Measurements from ENCODE around the gene CEP85L.

The CEP85L gene

GRCh38 chr6:118588626-118589025, 62.8 kb downstream of the CEP85L start:
- TF ChIP-seq POLR2AphosphoS5 (IDR thresholded peaks at IDR 0.05; ENCODE audit: borderline replicate concordance, low read depth, low read length) (no peak), EZH2 (IDR thresholded peaks at IDR 0.05) (no peak), FOXP2 (optimal IDR thresholded peaks at IDR 0.05; ENCODE audit: control extremely low read depth, extremely low read length, insufficient read depth) (no peak)
- Histone ChIP-seq H3K27ac (no peak overlapping the region), H3K9me3 (ENCODE audit: low read depth, low read length) (no peaks in the 10 kb centered on the region), H3K36me3 (ENCODE audit: insufficient read depth, low read length) (no peaks in the 10 kb centered on the region), H3K4me3 (no peak overlapping the region), H3K9ac (ENCODE audit: insufficient read length) (no peak overlapping the region)
- DNase-seq (ENCODE audit: low read depth, low spot score): no peak

DNA sequence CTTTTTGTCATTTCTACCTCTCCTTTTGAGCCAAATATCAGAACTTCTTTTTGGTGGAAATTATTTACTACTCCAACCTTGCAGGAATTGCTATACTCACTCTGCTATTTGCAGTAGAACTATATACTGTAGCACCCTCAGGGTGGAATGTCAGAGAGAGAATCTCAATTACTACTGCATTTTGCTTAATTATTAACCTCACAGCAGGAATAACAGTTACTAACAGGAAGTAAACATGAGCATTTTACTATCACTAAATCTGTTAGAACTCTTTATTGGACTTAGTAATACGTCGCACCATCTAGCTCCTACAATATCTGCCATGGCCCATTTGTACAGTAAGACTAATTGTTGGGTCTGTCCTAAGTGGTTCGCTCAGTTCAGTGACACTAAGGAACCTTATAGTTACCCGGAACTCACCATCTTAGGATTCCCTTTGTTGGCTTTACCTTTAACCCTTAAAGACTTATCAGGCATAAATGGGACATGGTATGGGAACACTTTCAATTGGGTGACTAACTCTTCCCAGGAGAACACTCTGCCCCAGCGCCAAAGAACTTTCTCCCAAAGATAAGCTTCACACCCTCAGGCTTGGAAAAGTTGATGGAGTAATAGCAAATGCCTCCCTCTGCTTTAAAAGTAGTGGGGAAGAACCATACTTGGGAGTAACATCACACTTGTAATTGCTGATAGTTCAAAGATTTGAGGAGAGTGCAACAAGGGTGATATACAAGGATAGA, 64.5 kb downstream of the CEP85L start:
- H3K9ac ChIP-seq (ENCODE audit: insufficient read length): no peak overlapping the region
- TF ChIP-seq EZH2 (IDR thresholded peaks at IDR 0.05) (no peak), POLR2AphosphoS5 (IDR thresholded peaks at IDR 0.05; ENCODE audit: borderline replicate concordance, low read depth, low read length) (no peak), FOXP2 (optimal IDR thresholded peaks at IDR 0.05; ENCODE audit: control extremely low read depth, extremely low read length, insufficient read depth) (no peak)
- no peak overlapping the region for H3K27ac ChIP-seq
- no peaks in the 10 kb centered on the region for H3K36me3 ChIP-seq (ENCODE audit: insufficient read depth, low read length)
- DNase-seq (ENCODE audit: low read depth, low spot score): no peak
- no peaks in the 10 kb centered on the region for H3K9me3 ChIP-seq (ENCODE audit: low read depth, low read length)
- no peak overlapping the region for H3K4me3 ChIP-seq

DNA sequence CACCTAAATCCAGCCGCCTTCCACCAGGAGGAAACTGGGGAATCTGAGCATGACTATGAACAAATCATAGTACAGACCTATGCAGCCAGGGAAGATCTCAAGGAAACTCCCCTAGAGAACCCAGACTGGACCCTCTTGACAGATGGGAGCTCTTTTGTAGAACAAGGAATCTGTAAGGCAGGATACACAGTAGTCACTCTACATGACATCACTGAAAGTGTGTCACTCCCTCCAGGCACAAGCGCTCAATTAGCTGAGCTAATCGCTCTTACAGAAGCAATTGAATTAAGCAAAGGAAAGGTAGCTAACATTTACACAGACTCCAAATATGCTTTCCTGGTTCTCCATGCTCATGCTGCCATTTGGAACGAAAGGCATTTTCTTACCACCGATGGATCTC, 66.5 kb downstream of the CEP85L start:
- Histone ChIP-seq H3K9me3 (ENCODE audit: low read depth, low read length) (no peaks in the 10 kb centered on the region), H3K9ac (ENCODE audit: insufficient read length) (no peak overlapping the region), H3K27ac (no peak overlapping the region), H3K4me3 (no peak overlapping the region), H3K36me3 (ENCODE audit: insufficient read depth, low read length) (no peaks in the 10 kb centered on the region)
- TF ChIP-seq POLR2AphosphoS5 (IDR thresholded peaks at IDR 0.05; ENCODE audit: borderline replicate concordance, low read depth, low read length): no peak
- TF ChIP-seq FOXP2 (optimal IDR thresholded peaks at IDR 0.05; ENCODE audit: control extremely low read depth, extremely low read length, insufficient read depth): no peak
- TF ChIP-seq EZH2 (IDR thresholded peaks at IDR 0.05): no peak
- no peak for DNase-seq (ENCODE audit: low read depth, low spot score)

- Histone ChIP-seq H3K9me3 (ENCODE audit: low read depth, low read length) (no peaks in the 10 kb centered on the region), H3K36me3 (ENCODE audit: insufficient read depth, low read length) (no peaks in the 10 kb centered on the region), H3K4me3 (no peak overlapping the region), H3K9ac (ENCODE audit: insufficient read length) (no peak overlapping the region), H3K27ac (no peak overlapping the region)
- no peak for DNase-seq (ENCODE audit: low read depth, low spot score)
- TF ChIP-seq FOXP2 (optimal IDR thresholded peaks at IDR 0.05; ENCODE audit: control extremely low read depth, extremely low read length, insufficient read depth) (no peak), EZH2 (IDR thresholded peaks at IDR 0.05) (no peak), POLR2AphosphoS5 (IDR thresholded peaks at IDR 0.05; ENCODE audit: borderline replicate concordance, low read depth, low read length) (no peak)
Observed at GRCh38 chr6:118581489-118581959, 69.9 kb downstream of the CEP85L start.

- Histone ChIP-seq H3K9ac (ENCODE audit: insufficient read length) (no peak overlapping the region), H3K9me3 (ENCODE audit: low read depth, low read length) (no peaks in the 10 kb centered on the region), H3K36me3 (ENCODE audit: insufficient read depth, low read length) (no peaks in the 10 kb centered on the region), H3K4me3 (no peak overlapping the region), H3K27ac (no peak overlapping the region)
- DNase-seq (ENCODE audit: low read depth, low spot score): peak; percentile 44
- TF ChIP-seq EZH2 (IDR thresholded peaks at IDR 0.05) (no peak), FOXP2 (optimal IDR thresholded peaks at IDR 0.05; ENCODE audit: control extremely low read depth, extremely low read length, insufficient read depth) (no peak), POLR2AphosphoS5 (IDR thresholded peaks at IDR 0.05; ENCODE audit: borderline replicate concordance, low read depth, low read length) (no peak)
Observed at GRCh38 chr6:118580585-118581419, 70.6 kb downstream of the CEP85L start.

GRCh38 chr6:118579786-118580185, 71.6 kb downstream of the CEP85L start:
- Histone ChIP-seq H3K36me3 (ENCODE audit: insufficient read depth, low read length) (no peaks in the 10 kb centered on the region), H3K9ac (ENCODE audit: insufficient read length) (no peak overlapping the region), H3K4me3 (no peak overlapping the region), H3K9me3 (ENCODE audit: low read depth, low read length) (no peaks in the 10 kb centered on the region), H3K27ac (no peak overlapping the region)
- no peak for DNase-seq (ENCODE audit: low read depth, low spot score)
- TF ChIP-seq FOXP2 (optimal IDR thresholded peaks at IDR 0.05; ENCODE audit: control extremely low read depth, extremely low read length, insufficient read depth) (no peak), POLR2AphosphoS5 (IDR thresholded peaks at IDR 0.05; ENCODE audit: borderline replicate concordance, low read depth, low read length) (no peak), EZH2 (IDR thresholded peaks at IDR 0.05) (no peak)

GRCh38 chr6:118578617-118579016, 72.8 kb downstream of the CEP85L start:
- Histone ChIP-seq H3K9ac (ENCODE audit: insufficient read length) (no peak overlapping the region), H3K4me3 (no peak overlapping the region), H3K36me3 (ENCODE audit: insufficient read depth, low read length) (no peaks in the 10 kb centered on the region), H3K27ac (no peak overlapping the region), H3K9me3 (ENCODE audit: low read depth, low read length) (0 out of 2 replicates have a peak, but pooled peaks cover 6% of the 10 kb centered on the region)
- no peak for TF ChIP-seq POLR2AphosphoS5 (IDR thresholded peaks at IDR 0.05; ENCODE audit: borderline replicate concordance, low read depth, low read length)
- no peak for TF ChIP-seq EZH2 (IDR thresholded peaks at IDR 0.05)
- no peak for TF ChIP-seq FOXP2 (optimal IDR thresholded peaks at IDR 0.05; ENCODE audit: control extremely low read depth, extremely low read length, insufficient read depth)
- no peak for DNase-seq (ENCODE audit: low read depth, low spot score)

GRCh38 chr6:118577972-118578371, 73.4 kb downstream of the CEP85L start:
- Histone ChIP-seq H3K4me3 (no peak overlapping the region), H3K27ac (no peak overlapping the region), H3K9ac (ENCODE audit: insufficient read length) (no peak overlapping the region), H3K36me3 (ENCODE audit: insufficient read depth, low read length) (no peaks in the 10 kb centered on the region), H3K9me3 (ENCODE audit: low read depth, low read length) (0 out of 2 replicates have a peak, but pooled peaks cover 6% of the 10 kb centered on the region)
- no peak for TF ChIP-seq POLR2AphosphoS5 (IDR thresholded peaks at IDR 0.05; ENCODE audit: borderline replicate concordance, low read depth, low read length)
- TF ChIP-seq EZH2 (IDR thresholded peaks at IDR 0.05): no peak
- TF ChIP-seq FOXP2 (optimal IDR thresholded peaks at IDR 0.05; ENCODE audit: control extremely low read depth, extremely low read length, insufficient read depth): no peak
- DNase-seq (ENCODE audit: low read depth, low spot score): no peak
